Stimulated activated CD4-positive, alpha-beta T cell treated with anti-CD3 and anti-CD28 coated beads, Interleukin-4, amount 100 ng/mL, for 1 hour (primary cell): ENCODE measurements around the gene PPP1R36.
A peak's percentile ranks its signal among the peaks of the same experiment; 100 is the strongest.
"Not testable (repeated sequence)": the region's sequence is repeated elsewhere in the genome, so short reads cannot be mapped to it uniquely, and the experiment has no call there.

ENCODE experiments used
- DNase-seq: peaks from one replicate; pipeline ENCODE4 v3.0.0-alpha.2; 2020

Gene PPP1R36

DNA sequence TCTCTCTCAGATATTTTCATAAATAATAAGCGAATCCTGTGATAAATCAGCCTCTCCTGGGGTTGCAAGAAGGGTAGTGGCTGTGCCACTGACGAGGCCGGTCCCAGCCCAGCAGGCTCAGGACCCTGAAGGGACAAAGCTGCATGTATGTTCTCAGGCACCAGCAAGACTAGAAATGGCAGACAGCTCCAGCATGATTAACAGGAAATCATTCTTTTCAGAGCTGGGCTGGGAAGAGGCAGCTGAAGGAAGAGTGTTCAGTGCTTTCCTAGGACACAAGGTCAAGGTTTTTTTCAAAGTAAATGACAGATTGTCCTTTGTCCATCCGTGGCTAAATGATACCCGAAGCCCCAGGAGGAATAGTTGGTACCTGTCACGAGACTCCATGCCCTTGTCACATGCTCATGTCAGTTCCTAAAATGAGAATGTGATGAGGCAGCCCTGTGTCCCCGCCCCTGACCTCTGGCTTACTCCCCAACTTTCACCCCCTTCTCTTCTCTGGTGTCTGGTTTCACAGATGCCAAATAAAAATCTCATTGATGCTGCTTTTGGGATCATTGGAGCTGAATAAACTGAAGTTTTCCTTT lies 65.1 kb downstream of the PPP1R36 start:
- DNase-seq, result no peak

DNA sequence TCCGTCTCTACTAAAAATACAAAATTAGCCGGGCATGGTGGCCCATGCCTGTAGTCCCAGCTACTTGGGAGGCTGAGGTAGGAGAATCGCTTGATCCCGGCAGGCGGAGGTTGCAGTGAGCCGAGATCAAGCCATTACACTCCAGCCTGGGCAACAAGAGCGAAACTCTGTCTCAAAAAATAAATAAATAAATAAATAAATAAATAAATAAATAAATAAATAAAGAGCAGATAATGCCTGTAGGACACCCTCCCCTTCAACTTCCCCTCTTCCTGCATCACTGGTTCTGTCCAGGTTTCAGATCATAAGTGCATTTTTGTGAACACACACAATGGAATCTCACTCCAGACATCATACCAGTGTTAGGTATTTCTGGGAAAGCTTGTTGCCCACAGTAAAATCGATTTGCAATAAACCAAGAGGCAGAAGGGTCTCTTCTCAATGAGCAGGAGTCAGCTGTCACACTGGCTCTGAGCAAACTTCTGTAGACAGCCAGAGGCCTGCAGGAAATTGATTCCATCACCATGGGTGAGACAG lies 68.2 kb downstream of the PPP1R36 start:
- not testable (repeated sequence) for DNase-seq

DNA sequence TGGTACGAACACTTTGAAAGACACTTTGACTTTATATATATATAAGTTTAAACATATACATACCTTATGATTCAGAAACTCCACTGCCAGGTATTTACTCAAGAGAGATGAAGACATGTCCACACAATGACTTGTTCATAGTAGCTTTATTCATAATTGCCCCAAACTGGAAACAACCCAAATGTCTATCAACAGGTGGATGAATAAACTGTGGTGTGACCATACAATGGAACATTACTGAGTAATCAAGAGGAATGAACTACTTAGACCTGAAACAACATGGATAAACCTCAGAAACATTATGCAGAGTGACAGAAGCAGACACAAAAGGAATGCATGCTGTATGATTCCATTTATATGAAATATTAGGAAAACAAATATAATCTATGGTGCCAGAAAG lies 71.1 kb downstream of the PPP1R36 start:
- DNase-seq, result no peak

DNA sequence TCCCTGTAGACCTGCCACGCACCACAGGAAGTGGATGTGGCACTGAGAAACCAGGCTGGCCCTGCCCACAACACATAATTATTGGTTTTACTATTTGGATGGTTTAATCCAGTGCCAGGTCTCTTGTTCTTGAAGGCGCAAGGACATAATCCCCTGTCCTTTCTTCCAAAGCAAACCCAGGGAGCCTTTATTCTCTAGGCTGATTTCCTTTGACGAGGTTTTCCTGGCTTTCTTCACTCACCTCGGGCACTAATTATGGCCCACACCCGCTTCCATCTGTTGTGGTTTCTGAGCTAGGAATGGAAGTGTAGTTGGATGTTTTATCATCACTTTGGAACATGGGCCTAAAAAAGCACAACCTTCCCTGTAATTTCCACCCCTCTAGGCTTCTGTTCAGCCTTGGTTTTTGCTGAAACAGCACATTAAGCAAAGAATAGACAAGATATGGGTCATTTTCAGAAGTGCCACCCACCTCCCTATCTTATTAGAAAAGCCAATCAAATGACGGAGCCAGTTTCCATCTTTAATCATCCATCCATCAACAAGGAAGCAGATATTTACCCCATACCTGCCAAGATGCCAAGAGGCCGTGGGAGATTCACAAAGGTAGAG lies 73.9 kb downstream of the PPP1R36 start:
- DNase-seq, result no peak

DNA sequence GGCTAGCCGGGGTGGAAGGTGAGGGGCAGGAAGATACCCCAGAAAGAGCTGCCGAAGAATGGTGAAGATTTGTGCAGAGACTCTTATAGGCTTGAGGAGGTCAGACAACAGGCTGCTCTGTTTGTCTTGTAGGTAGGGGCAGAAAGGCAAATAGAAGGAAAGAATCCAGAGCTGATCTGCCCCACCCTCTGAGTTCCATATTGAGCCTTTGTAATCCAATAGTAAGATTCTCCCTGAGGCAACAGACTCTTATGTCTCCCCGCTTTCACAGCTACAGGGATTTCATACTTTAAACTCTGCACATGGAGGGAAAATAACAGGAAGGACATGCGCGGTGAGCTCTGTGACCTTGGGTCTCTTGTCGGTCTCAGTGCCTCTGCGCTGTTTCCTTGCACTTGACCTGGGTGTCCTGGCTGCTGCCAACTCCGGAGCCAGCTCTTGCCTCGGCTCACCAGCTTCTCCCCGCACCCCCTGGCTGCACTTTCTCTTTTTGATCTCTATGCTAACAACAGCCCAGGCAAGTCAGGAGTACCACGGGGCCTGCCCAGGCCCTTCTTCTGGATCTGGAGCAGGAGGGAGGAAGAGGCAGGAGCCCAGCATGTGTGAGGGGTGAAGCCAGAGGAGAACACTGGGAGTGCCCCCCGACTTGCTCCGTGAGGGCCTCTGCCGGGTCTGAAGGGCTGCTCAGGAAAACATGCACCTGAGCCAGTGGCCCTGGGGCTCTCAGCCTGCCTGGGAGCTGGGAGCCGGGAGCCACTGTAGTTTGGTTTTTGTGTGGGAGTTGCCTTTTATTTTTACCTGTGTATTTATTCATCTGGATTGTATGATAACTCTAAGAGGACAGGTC lies 75.8 kb downstream of the PPP1R36 start:
- DNase-seq, result no peak

DNA sequence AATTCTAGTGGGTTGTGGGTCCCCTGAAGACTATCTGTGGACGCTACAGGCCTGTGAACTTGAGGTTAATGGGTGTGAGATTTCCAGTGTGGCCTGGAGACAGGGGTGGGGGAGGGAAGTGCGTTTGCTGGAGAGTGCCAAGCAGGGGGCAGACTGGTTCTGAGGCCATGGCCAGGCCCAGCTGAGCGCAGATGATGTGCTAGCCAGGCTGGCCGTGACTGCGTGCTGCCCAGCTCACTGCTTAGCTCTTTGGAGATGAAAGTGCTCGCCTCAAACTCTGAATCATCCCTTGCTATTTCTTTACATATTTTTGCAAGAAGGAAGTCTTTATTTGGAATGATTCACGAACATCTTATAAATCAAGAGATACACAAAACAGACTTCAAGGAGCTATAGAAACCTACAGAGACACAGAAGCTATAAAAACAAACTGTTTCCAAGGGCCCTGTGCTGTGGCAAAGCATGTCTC lies 79.2 kb downstream of the PPP1R36 start:
- no peak for DNase-seq

DNA sequence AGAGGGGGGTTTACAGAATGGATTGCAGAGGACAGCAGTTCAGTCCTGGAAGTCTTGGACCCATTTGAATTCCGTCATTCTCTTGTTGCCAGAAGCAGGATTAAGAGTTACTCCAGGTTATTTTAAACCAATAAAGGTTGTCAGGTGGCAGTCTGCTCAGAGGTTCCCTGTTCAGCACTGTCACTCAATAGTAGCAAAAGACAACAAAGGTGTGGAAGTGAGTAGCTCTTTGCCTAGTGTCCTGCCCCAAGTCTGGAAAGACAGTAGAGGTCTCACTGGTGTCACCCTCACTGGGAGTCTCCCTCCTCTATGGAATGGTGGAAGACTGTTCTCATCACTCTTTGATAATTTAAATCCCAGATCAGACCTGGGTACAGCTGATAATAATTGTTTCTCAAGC lies 81.0 kb downstream of the PPP1R36 start:
- DNase-seq, result no peak

DNA sequence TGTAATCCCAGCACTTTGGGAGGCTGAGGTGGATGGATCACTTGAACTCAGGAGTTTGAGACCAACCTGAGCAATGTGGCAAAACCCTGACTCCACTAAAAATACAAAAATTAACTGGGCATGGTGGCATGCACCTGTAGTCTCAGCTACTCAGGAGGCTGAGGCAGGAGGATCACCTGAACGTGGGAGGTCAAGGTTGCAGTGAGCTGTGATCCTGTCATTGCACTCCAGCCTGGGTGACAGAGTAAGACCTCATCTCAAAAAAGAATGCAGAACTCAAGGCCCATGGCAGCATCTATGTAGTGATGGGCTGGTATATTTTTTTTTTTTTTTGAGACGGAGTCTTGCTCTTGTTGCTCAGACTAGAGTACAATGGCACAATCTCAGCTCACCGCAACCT lies 81.5 kb downstream of the PPP1R36 start:
- DNase-seq, result not testable (repeated sequence)

DNA sequence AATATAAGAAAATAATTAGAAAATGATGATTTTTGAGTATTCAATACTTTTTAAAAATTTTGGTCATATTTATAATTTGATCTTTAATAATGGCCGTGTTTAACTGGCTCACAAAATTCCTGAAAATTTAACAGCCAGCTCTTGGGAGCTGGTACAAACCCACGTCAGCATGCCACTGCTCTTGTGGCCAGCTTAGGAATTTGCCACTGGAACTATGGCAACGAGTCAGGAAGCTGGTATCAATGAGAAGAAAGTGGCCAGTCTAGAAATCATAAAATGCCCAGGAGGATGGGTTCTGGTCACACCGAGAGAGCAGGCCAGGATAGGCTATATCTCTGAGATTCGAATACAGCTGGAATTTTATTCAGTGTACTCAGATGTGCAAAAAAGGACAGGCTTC lies 82.3 kb downstream of the PPP1R36 start:
- no peak for DNase-seq

DNA sequence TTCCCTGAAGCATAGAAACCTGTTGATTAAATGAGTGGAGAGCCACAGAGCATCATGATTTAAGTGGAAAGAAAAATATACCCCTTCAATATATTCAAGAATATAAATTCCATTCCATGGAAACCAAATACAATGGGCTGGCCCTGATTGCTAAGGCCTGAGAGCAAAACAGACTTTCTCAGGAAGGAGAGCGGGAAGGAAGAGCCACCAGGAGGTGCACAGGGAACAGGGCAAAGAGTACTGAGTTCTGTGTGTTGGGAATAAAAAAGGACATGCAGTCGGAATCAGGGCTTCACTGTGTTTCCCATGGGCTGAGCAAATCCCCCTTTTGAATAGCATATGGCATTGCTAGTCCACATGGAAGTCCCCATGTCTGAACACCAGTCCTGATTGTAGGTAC lies 84.8 kb downstream of the PPP1R36 start:
- DNase-seq, result no peak

DNA sequence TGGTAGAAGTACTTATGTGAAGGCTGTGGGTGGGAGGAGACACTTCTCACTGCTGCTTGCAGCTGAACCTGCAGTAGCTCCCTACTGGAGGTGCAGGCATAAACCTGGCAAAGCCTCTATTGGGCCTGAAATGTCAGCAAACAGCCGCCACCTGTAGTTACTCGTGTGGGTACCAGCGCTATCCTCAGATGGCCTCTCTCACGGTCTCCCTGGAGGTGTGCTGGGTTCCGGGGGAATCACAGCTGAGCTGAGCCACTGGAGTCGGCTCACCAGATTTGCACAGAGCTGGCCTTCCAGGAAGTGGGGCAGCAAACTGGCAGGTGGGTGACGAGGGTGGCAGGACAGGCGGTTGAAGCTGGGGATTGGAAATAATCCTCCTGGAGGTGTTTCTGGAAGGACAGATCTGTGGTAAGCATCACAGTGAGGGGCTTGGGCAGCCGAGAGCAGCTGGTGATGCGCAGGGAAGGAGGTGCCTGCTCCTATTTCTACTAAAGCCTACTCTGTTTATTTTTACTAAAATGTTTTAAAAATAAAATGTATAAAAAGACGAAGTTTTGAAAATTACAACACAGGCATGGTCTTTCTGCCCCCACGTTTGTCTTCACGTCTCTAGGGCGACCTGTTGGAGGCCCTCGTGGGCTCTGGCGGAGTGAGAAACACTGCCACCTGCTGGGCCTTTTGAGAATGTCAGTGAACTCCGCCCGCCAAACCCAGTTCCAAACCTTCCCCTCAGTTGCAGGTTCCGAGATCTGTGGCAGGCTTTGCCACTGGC lies 86.6 kb downstream of the PPP1R36 start:
- DNase-seq, result peak; percentile 70

DNA sequence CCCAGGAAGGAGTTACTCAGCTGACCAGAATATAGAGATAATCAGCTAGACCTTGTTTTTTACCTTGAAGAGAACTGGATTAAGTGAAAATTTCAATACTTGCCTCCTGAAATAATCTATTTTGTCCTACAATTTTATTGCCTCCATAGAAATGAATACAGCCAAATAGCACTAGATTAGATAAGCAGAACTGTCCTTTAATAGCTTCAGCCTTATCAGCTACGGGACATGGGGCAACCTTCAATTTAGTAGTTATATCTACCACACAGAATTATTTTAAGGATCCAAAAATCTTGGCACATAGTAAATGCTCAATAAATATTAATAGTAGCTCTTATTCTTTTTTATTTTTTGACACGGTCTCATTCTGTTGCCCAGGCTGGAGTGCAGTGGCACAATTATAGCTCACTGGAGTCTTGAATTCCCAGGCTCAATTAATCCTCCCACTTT lies 87.2 kb downstream of the PPP1R36 start:
- no peak for DNase-seq

DNA sequence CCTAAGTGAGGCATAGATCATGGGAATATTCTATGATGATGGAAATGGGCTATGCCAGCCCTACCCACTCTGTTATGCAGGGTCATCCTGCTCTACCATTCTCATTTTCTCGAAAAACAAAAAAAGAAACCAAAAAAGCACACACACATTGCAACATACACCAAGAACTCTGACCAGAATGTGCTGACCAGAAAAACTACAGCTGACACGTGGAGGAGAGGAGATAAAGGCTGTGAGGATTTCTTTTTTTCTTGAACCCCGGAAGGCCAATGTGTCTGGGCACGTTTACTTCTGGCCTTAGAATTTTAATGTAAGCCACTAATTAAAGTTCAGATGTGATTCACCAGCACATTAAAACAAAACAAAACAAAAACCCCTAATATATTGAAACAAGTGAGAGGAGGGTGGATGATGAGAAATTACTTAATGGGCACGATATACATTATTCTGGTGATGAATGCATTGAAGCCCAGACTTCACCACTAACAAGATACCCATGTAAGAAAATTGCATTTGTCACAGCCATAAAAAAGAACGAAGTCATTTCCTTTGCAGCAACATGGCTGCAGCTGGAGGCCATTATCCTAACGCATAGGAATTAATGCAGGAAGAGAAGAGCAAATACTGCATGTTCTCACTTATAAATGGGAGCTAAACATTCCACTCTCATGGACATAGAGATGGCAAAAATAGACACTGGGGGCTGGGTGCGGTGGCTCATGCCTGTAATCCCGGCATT lies 88.1 kb downstream of the PPP1R36 start:
- DNase-seq, result no peak

DNA sequence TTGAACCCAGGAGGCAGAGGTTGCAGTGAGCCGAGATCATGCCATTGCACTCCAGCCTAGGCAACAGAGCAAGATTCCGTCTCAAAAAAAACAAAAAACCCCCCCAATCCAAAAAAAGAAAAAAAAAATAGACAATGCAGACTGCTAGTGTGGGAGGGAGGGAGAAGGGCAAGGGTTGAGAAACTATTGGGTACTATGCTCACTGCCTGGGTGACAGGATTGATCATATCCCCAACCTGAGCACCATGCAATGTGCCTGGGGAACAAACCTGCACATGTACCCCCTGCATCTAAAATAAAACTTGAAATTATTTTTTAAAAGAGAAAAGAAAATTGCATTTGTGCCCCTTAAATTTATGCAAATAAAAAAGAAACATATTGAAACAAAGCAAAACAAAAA lies 88.9 kb downstream of the PPP1R36 start:
- DNase-seq, result no peak
